Activated gamma-delta T cell (primary cell): ENCODE data around the gene ZMYND11.
"Not testable (repeated sequence)": the region's sequence is repeated elsewhere in the genome, so short reads cannot be mapped to it uniquely, and the experiment has no call there.

Source experiments
- DNase-seq: peaks from one replicate; lab custom pipeline; 2025; lab: John Stamatoyannopoulos, UW

ZMYND11 gene

GRCh38 chr10:244227-244626, 109.0 kb downstream of the ZMYND11 start:
- DNase-seq, result no peak

GRCh38 chr10:246431-246830, 111.2 kb downstream of the ZMYND11 start:
- DNase-seq, result no peak

- DNase-seq, result no peak
Measured at GRCh38 chr10:247480-247879, 112.2 kb downstream of the ZMYND11 start.

DNA sequence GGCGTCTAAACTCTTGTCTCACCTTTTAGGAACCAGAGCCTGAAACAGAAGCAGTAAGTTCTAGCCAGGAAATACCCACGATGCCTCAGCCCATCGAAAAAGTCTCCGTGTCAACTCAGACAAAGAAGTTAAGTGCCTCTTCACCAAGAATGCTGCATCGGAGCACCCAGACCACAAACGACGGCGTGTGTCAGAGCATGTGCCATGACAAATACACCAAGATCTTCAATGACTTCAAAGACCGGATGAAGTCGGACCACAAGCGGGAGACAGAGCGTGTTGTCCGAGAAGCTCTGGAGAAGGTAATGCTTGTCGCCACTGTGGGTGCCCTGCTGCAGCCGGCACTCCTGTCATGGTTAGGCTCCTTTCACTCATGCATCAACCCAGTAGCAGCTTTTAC, 113.1 kb downstream of the ZMYND11 start:
- DNase-seq, result no peak

DNA sequence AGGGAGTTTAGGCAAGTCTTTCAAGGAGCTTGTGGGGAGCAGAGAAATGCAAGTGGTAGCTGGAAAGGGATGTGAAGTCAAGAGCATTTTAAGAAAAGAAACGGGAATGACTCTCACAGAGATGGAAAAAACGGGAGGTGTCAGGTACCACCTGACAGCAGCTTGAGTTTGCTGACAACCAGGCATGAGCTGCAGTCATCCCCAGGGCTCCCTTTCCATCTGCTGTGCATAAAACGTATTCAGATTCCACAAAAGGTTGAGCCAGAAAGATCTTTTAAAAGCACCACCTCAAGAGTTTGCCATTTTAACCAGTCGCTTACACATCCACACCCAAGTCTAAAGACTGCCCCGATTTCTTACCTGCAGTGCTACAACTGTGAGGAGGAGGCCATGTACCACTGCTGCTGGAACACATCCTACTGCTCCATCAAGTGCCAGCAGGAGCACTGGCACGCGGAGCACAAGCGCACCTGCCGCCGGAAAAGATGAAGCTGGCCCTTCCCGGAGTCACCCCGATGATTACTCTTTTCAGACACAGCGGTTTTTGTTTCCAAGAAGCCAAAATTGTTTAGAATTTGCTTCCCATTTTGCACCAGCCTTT, 116.8 kb downstream of the ZMYND11 start:
- DNase-seq, result no peak

DNA sequence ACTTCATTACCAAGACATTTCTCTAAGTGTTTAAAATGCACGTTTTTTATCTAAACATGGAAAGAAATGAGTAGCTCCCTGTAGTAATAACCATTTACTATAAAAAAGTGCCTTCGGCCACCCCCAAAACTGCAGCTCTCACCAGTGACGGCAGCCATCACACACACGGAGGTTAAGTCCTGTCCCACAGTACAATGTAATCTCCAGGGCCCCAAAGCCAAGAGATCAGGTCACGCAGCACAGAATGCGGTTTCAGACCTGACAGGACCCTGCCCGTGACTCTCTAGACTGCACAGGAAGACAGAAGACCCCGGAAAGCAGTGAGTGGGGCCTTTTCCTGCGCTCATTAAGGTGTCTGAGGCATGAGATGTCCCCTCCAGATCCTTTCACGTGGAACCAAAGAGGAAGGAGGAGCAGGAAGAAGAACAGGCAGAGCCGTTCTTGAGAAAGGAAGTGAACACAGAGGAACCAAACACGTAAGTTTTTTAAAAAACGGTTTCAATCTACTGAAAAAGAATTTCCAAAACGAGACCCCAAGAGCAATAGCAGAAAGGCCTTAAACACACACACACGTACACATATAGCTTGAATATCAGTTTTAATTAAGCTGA, 125.7 kb downstream of the ZMYND11 start:
- DNase-seq, result no peak

DNA sequence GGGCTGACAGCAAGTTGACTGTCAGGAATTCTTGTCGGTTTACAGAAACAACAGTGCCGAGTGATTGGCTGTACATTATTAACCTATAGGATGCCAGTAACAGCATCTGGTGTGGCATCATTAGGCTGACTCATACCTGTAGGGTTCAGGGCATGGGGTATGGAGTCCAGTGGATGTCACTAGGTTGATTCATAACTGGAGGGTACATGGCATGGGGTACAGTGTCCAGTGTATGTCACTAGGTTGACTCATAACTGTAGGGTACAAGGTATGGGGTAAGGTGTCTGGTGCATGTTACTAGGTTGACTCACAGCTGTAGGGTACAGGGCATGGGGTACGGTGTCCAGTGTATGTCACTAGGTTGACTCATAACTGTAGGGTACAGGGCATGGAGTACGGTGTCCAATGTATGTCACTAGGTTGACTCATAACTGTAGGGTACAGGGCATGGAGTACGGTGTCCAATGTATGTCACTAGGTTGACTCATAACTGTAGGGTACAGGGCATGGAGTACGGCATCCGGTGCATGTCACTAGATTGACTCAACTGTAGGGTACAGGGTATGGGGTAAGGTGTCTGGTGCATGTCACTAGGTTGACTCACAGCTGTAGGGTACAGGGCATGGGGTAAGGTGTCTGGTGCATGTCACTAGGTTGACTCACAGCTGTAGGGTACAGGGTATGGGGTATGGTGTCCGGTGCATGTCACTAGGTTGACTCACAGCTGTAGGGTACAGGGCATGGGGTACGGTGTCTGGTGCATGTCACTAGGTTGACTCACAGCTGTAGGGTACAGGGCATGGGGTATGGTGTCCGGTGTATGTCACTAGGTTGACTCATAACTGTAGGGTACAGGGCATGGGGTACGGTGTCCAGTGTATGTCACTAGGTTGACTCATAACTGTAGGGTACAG, 129.2 kb downstream of the ZMYND11 start:
- DNase-seq, result not testable (repeated sequence)

GRCh38 chr10:265074-265440, 129.8 kb downstream of the ZMYND11 start:
- not testable (repeated sequence) for DNase-seq

DNA sequence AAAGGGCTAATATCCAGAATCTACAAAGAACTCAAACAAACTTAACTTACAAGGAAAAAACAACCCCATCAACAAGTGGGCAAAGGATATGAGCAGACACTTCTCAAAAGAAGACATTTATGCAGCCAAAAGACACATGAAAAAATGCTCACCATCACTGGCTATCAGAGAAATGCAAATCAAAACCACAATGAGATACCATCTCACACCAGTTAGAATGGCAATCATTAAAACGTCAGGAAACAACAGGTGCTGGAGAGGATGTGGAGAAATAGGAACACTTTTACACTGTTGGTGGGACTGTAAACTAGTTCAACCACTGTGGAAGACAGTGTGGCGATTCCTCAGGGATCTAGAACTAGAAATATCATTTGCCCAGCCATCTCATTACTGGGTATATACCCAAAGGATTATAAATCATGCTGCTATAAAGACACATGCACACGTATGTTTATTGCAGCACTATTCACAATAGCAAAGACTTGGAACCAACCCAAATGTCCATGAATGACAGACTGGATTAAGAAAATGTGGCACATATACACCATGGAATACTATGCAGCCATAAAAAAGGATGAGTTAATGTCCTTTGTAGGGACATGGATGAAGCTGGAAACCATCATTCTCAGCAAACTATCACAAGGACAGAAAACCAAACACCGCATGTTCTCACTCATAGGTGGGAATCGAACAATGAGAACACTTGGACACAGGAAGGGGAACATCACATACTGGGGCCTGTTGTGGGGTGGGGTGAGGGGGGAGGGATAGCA, 130.7 kb downstream of the ZMYND11 start:
- DNase-seq, result not testable (repeated sequence)

GRCh38 chr10:266974-267425, 131.7 kb downstream of the ZMYND11 start:
- no peak for DNase-seq

DNA sequence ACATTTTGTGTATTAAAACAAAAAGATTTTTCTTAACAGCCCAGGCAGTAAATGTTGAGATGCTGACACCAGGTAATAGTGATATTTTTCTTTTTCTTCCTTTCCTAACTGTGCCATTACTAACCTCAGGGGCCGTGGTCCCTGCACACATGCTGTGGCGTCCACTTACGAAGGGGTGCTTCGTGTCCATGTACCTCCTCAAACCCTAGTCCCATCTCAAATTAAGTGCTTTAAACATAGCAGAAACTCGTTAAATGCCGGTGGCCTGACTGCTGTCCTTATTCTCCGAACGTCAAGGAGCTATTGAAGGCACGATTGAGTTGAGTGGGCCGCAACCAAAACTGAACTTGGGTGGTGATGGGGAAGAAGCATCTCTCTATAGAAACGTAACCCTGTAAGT, 132.4 kb downstream of the ZMYND11 start:
- no peak for DNase-seq

DNA sequence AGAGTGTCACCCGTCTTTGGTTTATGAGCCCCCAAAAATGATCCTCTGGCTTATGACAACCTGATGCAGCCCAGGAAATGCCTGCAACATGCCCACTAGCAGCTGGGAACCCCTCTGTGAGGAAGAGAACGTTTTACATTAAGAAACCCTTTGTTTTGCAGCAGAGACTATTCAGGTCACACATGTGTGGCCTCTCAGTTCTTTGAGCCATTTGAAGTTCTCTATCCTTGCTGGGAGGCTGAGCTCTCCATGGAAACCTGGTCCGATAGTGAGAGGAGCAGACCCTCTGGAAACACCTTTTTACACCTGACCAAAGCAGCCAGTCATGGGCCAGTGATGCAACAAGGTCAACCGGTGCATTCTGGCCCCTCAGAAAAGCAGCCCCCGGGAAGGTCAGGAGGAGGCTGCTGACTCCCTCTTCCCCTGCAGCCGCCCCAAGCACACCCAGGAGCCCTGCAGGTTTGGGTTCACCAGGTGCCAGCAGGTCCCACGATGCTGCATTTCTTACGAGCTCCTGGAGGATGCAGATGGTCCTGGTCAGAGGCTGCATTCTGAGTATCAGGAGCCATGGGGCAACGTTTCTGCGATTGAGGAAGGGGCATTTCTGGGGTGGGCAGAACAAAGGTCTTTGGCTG, 134.3 kb downstream of the ZMYND11 start:
- no peak for DNase-seq

GRCh38 chr10:271201-271600, 135.9 kb downstream of the ZMYND11 start:
- no peak for DNase-seq

GRCh38 chr10:271722-272121, 136.5 kb downstream of the ZMYND11 start:
- no peak for DNase-seq

DNA sequence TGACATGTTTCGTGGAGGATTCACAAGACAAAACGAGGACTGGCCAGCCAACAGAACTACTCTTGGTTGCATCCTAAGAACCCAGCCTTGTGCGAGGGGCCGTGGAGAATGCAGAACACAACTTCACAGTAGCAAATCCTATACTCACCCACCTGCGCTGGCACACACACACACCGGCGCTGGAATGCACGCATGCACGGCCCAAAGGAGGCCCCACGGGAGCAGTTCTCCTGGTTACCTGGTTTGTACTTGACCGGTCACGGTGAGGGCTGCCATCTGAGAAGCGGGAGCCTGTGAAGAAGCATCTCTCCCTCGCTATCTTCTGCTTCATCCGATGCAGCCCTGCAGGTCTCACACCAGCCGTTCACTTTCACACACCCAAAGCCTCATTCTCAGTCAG, 137.8 kb downstream of the ZMYND11 start:
- DNase-seq, result no peak

DNA sequence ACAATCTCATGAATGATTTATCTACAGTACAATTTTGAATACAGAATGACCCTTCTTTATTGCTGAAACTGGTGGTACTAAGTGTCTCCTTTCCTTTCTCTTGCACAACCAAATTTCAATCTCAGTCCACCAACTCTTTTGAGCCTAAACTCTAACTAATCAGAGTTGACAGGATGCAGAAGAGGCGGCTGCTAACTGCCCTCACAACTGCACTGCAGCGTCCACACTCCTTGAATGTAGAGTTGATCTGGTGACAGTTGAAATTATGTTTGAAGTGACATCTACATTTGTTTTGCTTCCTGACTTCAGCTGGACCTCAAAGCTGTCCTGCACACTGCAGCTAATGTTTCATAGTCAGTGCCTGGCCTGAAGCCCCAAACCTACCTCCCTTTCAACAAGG, 139.6 kb downstream of the ZMYND11 start:
- DNase-seq, result no peak

- no peak for DNase-seq
Measured at GRCh38 chr10:275680-276079, 140.4 kb downstream of the ZMYND11 start.

DNA sequence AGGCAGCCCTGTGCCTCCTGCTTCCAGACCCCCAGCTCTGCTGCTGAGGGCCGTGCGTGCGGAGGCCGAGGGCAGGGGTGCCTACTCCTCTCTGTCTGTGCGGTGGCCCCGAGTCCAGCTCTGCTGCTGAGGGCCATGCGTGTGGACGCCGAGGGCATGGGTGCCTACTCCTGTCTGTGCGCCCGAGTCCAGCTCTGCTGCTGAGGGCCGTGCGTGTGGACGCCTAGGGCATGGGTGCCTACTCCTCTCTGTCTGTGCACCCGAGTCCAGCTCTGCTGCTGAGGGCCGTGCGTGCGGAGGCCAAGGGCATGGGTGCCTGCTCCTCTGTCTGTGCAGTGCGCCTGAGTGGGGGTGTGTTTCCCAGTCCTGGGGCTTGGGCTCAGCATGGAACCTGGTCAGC, 142.7 kb downstream of the ZMYND11 start:
- DNase-seq, result no peak

- DNase-seq, result no peak
Measured at GRCh38 chr10:278707-279106, 143.5 kb downstream of the ZMYND11 start.

GRCh38 chr10:279232-279631, 144.0 kb downstream of the ZMYND11 start:
- no peak for DNase-seq

- no peak for DNase-seq
Measured at GRCh38 chr10:279655-280054, 144.4 kb downstream of the ZMYND11 start.
